A549 (cell line): ENCODE measurements around the gene SLC39A11. TPM values are rescaled to one million over a fixed set of nuclear protein-coding genes. Genes with fewer than 3 reads are reported as not detected.

ENCODE experiments used
- ATAC-seq, 2 experiments: fragments of 200-7000 bp in 1 of 2; fragments of >200 bp in 1 of 2; cut with Nextera tagmentation in 1 of 2; cut with Tn5 transposase in 1 of 2; 3 replicates each; pipeline versions ENCODE4 v1.8.0 to v1.9.1; 2018 to 2020; ENCODE audit warnings: mild to moderate bottlenecking in 1 of 2, moderate library complexity in 1 of 2
- CTCF ChIA-PET: fragments of 300-600 bp; sonication (Branson Sonifier 250); formaldehyde crosslinking; extraction: SDS; loops from one replicate; lab custom pipeline; 2021; ENCODE audit warnings: antibody characterized with exemption, inconsistent platforms; lab: Yijun Ruan, JAX
- POLR2A ChIA-PET: fragments of 350-600 bp; formaldehyde crosslinking; extraction: SDS; loops from one replicate; lab custom pipeline; 2021; ENCODE audit warnings: antibody characterized with exemption, inconsistent platforms; lab: Yijun Ruan, JAX
- DNase-seq, 2 experiments: peaks; one replicate each; pipeline versions ENCODE4 v3.0.0 to v3.0.0-alpha.2; 2011 to 2016; ENCODE audit warnings: low read depth in 1 of 2, low spot score in 1 of 2
- FAIRE-seq: peaks from 2 replicates; lab custom pipeline; 2011; peaks lifted over from hg19 to GRCh38; lab: Jason Lieb, UNC
- H3K27ac ChIP-seq, 2 experiments: fragments of >200 bp; sonication (Bioruptor Twin); formaldehyde crosslinking; 3 replicates each; pipeline ENCODE4 v1.5.1; 2016 to 2017
- H3K4me1 ChIP-seq: fragments of >200 bp; sonication (Bioruptor Twin); formaldehyde crosslinking; 3 replicates; pipeline ENCODE4 v1.6.1; 2016
- H3K4me2 ChIP-seq: fragments of >200 bp; sonication (Bioruptor Twin); formaldehyde crosslinking; 3 replicates; pipeline ENCODE4 v1.6.1; 2016
- H3K4me3 ChIP-seq: fragments of >200 bp; sonication (Bioruptor Twin); formaldehyde crosslinking; 3 replicates; pipeline ENCODE4 v1.5.1; 2016
- H3K9me3 ChIP-seq: fragments of >200 bp; sonication (Bioruptor Twin); formaldehyde crosslinking; 3 replicates; pipeline ENCODE4 v1.6.1; 2016
- BHLHE40 ChIP-seq: IDR thresholded peaks from 2 replicates; pipeline ENCODE4 v1.6.1; 2012; ENCODE audit warnings: low read depth, low read length, inconsistent platforms
- CBX2 ChIP-seq: fragments of 200-600 bp; sonication (generic); IDR thresholded peaks from 2 replicates; pipeline ENCODE4 v1.6.1; 2016; ENCODE audit warnings: low read depth, mild to moderate bottlenecking, borderline replicate concordance
- CBX8 ChIP-seq: fragments of 200-600 bp; sonication (generic); IDR thresholded peaks from 2 replicates; pipeline ENCODE4 v1.6.1; 2016
- CEBPB ChIP-seq, 2 experiments: fragments of >200 bp in 1 of 2; sonication (Bioruptor Twin) in 1 of 2; formaldehyde crosslinking in 1 of 2; IDR thresholded peaks; 2 replicates each; pipeline ENCODE4 v1.6.1; 2012 to 2016
- CHD4 ChIP-seq: fragments of 200-600 bp; sonication (generic); IDR thresholded peaks from 2 replicates; pipeline ENCODE4 v1.6.1; 2016; ENCODE audit warnings: antibody characterized with exemption, mild to moderate bottlenecking, borderline replicate concordance
- EHF ChIP-seq: fragments of 250-450 bp; sonication (Bioruptor Pico); IDR thresholded peaks from 2 replicates; pipeline ENCODE4 v1.5.0; 2020; ENCODE audit warnings: mild to moderate bottlenecking
- EHMT2 ChIP-seq: fragments of 200-600 bp; sonication (generic); IDR thresholded peaks from 2 replicates; pipeline ENCODE4 v1.6.1; 2016; ENCODE audit warnings: antibody characterized with exemption, low read depth, mild to moderate bottlenecking, moderate library complexity
- ESRRA ChIP-seq: fragments of 150-350 bp; IDR thresholded peaks from 2 replicates; pipeline ENCODE4 v1.6.1; 2014; ENCODE audit warnings: mild to moderate bottlenecking, low read length, borderline replicate concordance
- FOSB ChIP-seq: fragments of 250-450 bp; sonication (Bioruptor Pico); IDR thresholded peaks from 2 replicates; pipeline ENCODE4 v1.5.0; 2020; ENCODE audit warnings: mild to moderate bottlenecking, moderate library complexity
- FOXS1 ChIP-seq: fragments of 250-450 bp; sonication (Bioruptor Pico); IDR thresholded peaks from 2 replicates; pipeline ENCODE4 v1.5.0; 2020; ENCODE audit warnings: mild to moderate bottlenecking, moderate library complexity
- HDAC2 ChIP-seq: fragments of 200-600 bp; sonication (generic); IDR thresholded peaks from 2 replicates; pipeline ENCODE4 v1.6.1; 2016
- HOXB5 ChIP-seq: fragments of 250-450 bp; sonication (Bioruptor Pico); IDR thresholded peaks from 2 replicates; pipeline ENCODE4 v1.5.0; 2020; ENCODE audit warnings: mild to moderate bottlenecking, moderate library complexity
- JUNB ChIP-seq: fragments of >200 bp; sonication (Bioruptor Twin); formaldehyde crosslinking; IDR thresholded peaks from 2 replicates; pipeline ENCODE4 v1.6.1; 2016
- KDM1A ChIP-seq: fragments of 200-600 bp; sonication (generic); IDR thresholded peaks from 2 replicates; pipeline ENCODE4 v1.6.1; 2016; ENCODE audit warnings: low read depth, mild to moderate bottlenecking
- MAFK ChIP-seq: fragments of 450-650 bp; IDR thresholded peaks from 2 replicates; pipeline ENCODE4 v1.6.1; 2014; ENCODE audit not compliant: partially characterized antibody
- MAZ ChIP-seq: fragments of 150-350 bp; IDR thresholded peaks from 2 replicates; pipeline ENCODE4 v1.6.1; 2014; ENCODE audit warnings: antibody characterized with exemption, low read depth, low read length, borderline replicate concordance
- MYC ChIP-seq: IDR thresholded peaks from 2 replicates; pipeline ENCODE4 v1.6.1; 2012; ENCODE audit warnings: mild to moderate bottlenecking, inconsistent platforms, low read length, improper control_type of control experiment, borderline replicate concordance
- NR3C1 ChIP-seq: fragments of >200 bp; sonication (Bioruptor Twin); formaldehyde crosslinking; IDR thresholded peaks from 3 replicates; pipeline ENCODE4 v1.6.1; 2017
- PHF8 ChIP-seq: fragments of 200-600 bp; sonication (generic); IDR thresholded peaks from 2 replicates; pipeline ENCODE4 v1.6.1; 2016; ENCODE audit warnings: low read depth, mild to moderate bottlenecking, antibody characterized with exemption, moderate library complexity, borderline replicate concordance
- RNF2 ChIP-seq: fragments of 200-600 bp; sonication (generic); IDR thresholded peaks from 2 replicates; pipeline ENCODE4 v1.6.1; 2016; ENCODE audit warnings: low read depth, mild to moderate bottlenecking, antibody characterized with exemption, moderate library complexity, borderline replicate concordance
- ZFP36 ChIP-seq: fragments of 450-650 bp; IDR thresholded peaks from 2 replicates; pipeline ENCODE4 v1.6.1; 2014; ENCODE audit warnings: borderline replicate concordance; ENCODE audit not compliant: partially characterized antibody
- ZSCAN20 ChIP-seq: fragments of 250-450 bp; sonication (Bioruptor Pico); IDR thresholded peaks from 2 replicates; pipeline ENCODE4 v1.8.0; 2022; ENCODE audit warnings: mild to moderate bottlenecking, moderate library complexity
- WGBS: methylation state at CpG from one replicate; pipeline ENCODE4 v1.1.6; 2017; ENCODE audit errors: missing lambda C conversion rate; 5-methylcytosine and 5-hydroxymethylcytosine counted together
- polyA plus RNA-seq, 4 experiments: library from polyadenylated mRNA; depleted of rRNA in 3 of 4; stranded (reverse); fragments of >200 nt; fragmentation: RNase III in 1 of 4; extraction: RNeasy Plus Mini Kit Qiagen cat#74134 plus additional on column Dnase treatment in 1 of 4; gene quantifications; 2 replicates in 3 of 4; 3 replicates in 1 of 4; pipeline ENCODE4 v1.2.3, GENCODE V29; 2011 to 2017
- TF ChIP-seq, protein P1 (sequence below): fragments of 250-450 bp; sonication (Bioruptor Pico); IDR thresholded peaks from 2 replicates; pipeline ENCODE4 v1.5.0; 2020; ENCODE audit warnings: low read depth, mild to moderate bottlenecking, moderate library complexity
- TF ChIP-seq, protein P2 (sequence below): IDR thresholded peaks from 2 replicates; pipeline ENCODE4 v1.6.1; 2012
- TF ChIP-seq, protein P3 (sequence below): IDR thresholded peaks from 2 replicates; pipeline ENCODE4 v1.6.1; 2012
- TF ChIP-seq, protein P4 (sequence below): fragments of 200-600 bp; sonication (generic); IDR thresholded peaks from 2 replicates; pipeline ENCODE4 v1.6.1; 2016; ENCODE audit warnings: antibody characterized with exemption, mild to moderate bottlenecking, moderate library complexity

Gene SLC39A11
- polyA plus RNA-seq, 2 of the 4 experiments (the other 2 are of a cell fraction): 18.4 to 25.2 TPM

DNA sequence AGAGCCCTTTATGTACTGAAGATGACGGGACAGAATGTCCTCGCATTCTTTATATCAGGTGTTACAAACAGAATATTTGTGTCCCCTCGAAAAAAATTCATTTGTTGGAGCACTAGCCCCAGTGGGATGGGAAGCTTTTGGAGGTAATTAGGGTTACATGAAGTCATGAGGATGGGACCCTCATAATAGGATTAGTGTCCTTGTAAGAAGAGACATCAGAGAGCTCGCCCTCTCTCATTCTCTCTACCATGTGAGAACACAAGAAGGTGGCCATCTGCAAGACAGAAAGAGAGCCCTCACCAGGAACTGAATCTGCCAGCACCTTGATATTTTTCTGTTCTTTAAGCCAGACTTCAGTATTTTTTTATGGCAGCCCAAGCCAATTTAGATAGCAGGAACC, 72.4 kb downstream of the SLC39A11 start:
- no peak overlapping the region for H3K4me3 ChIP-seq
- H3K27ac ChIP-seq: no peak overlapping the region
- ChIA-PET POLR2A (no interaction called here), CTCF (no interaction called here)
- H3K9me3 ChIP-seq: peaks cover 6% of the 10 kb centered on the region; the same call in 1 of the 3 replicates
- WGBS: 90% methylated on average over 4 of the region's 4 CpGs
- H3K4me2 ChIP-seq: no peak overlapping the region
- no peak for ATAC-seq
- TF ChIP-seq ESRRA (no peak), EHF (CRISPR knock-in tag) (no peak), CEBPB (IDR thresholded peaks at IDR 0.05) (no peak), ZFP36 (no peak), HDAC2 (no peak), RNF2 (no peak), MYC (no peak), EHMT2 (no peak), JUNB (no peak), ZSCAN20 (CRISPR knock-in tag) (no peak), MAZ (no peak), KDM1A (no peak), NR3C1 (no peak), CBX8 (no peak), PHF8 (no peak), CHD4 (no peak)
- TF ChIP-seq, protein P1, sequence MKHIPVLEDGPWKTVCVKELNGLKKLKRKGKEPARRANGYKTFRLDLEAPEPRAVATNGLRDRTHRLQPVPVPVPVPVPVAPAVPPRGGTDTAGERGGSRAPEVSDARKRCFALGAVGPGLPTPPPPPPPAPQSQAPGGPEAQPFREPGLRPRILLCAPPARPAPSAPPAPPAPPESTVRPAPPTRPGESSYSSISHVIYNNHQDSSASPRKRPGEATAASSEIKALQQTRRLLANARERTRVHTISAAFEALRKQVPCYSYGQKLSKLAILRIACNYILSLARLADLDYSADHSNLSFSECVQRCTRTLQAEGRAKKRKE (CRISPR knock-in tag): no peak
- TF ChIP-seq, protein P2, sequence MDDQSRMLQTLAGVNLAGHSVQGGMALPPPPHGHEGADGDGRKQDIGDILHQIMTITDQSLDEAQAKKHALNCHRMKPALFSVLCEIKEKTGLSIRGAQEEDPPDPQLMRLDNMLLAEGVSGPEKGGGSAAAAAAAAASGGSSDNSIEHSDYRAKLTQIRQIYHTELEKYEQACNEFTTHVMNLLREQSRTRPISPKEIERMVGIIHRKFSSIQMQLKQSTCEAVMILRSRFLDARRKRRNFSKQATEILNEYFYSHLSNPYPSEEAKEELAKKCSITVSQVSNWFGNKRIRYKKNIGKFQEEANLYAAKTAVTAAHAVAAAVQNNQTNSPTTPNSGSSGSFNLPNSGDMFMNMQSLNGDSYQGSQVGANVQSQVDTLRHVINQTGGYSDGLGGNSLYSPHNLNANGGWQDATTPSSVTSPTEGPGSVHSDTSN: no peak
- TF ChIP-seq, all 56 proteins: peak for 0
- no peak for FAIRE-seq
- DNase-seq: no peak
- H3K4me1 ChIP-seq: no peaks in the 10 kb centered on the region

DNA sequence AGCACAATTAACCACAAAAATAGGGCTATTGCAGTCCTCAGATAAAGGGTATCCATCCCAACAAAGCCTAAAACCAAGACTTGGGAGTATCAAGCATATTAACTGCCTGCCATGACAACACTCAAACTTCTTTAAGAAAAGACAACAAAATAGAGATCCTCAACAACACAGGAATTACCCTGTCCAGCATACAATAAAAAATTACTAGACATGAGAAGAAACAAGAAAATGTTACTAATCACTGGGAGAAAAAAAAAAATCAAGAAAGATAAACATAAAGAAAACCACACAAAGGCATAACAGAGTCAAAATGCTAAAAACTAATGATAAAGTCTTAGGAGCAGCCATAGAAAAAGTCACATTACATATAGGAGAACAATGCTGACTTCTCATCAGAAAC, 73.9 kb downstream of the SLC39A11 start:
- Histone ChIP-seq H3K27ac (no peak overlapping the region), H3K4me2 (no peak overlapping the region), H3K4me1 (peaks cover 11% of the 10 kb centered on the region), H3K4me3 (no peak overlapping the region), H3K9me3 (peaks cover 6% of the 10 kb centered on the region; the same call in 1 of the 3 replicates)
- CTCF ChIA-PET: no interaction called here
- ATAC-seq: no peak
- DNase-seq: no peak
- no peak for FAIRE-seq
- no peak for TF ChIP-seq ZFP36
- TF ChIP-seq CBX2: no peak
- no peak for TF ChIP-seq HOXB5 (CRISPR knock-in tag)
- no peak for TF ChIP-seq FOXS1 (CRISPR knock-in tag)
- TF ChIP-seq, protein P3, sequence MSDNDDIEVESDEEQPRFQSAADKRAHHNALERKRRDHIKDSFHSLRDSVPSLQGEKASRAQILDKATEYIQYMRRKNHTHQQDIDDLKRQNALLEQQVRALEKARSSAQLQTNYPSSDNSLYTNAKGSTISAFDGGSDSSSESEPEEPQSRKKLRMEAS: no peak
- no peak for TF ChIP-seq BHLHE40
- POLR2A ChIA-PET: no interaction called here

DNA sequence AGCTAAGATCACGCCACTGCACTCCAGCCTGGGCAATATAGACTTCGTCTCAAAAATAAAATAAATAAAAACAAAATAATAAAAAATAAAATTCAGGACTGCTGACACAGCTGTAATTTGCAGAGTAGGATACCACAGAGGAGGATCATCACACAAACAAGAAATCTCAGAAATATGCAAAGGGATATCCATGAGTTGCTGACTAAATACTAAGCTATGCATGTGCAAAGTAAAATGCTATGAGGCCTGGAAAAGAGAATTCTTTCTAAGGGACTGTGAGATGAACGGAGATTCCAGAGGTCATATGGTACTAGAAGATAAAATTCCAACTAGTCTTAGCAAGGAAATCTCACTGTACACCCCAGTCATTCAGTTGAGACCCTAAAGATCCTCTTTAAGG, 74.8 kb downstream of the SLC39A11 start:
- no peak overlapping the region for H3K4me2 ChIP-seq
- POLR2A ChIA-PET: interaction anchor here (0.7 kb wide), 1 partner anchor 324 kb away, joined by 4 read pairs; no protein-coding TSS in a partner anchor

More for the DNA sequence above, 74.8 kb downstream of the SLC39A11 start:
- FAIRE-seq (peak; percentile 54), DNase-seq (no peak), ATAC-seq (no peak)
- H3K27ac ChIP-seq: no peak overlapping the region
- CTCF ChIA-PET: no interaction called here
- H3K4me3 ChIP-seq: no peak overlapping the region
- TF ChIP-seq MAFK: peak; percentile 79
- TF ChIP-seq, protein P4, sequence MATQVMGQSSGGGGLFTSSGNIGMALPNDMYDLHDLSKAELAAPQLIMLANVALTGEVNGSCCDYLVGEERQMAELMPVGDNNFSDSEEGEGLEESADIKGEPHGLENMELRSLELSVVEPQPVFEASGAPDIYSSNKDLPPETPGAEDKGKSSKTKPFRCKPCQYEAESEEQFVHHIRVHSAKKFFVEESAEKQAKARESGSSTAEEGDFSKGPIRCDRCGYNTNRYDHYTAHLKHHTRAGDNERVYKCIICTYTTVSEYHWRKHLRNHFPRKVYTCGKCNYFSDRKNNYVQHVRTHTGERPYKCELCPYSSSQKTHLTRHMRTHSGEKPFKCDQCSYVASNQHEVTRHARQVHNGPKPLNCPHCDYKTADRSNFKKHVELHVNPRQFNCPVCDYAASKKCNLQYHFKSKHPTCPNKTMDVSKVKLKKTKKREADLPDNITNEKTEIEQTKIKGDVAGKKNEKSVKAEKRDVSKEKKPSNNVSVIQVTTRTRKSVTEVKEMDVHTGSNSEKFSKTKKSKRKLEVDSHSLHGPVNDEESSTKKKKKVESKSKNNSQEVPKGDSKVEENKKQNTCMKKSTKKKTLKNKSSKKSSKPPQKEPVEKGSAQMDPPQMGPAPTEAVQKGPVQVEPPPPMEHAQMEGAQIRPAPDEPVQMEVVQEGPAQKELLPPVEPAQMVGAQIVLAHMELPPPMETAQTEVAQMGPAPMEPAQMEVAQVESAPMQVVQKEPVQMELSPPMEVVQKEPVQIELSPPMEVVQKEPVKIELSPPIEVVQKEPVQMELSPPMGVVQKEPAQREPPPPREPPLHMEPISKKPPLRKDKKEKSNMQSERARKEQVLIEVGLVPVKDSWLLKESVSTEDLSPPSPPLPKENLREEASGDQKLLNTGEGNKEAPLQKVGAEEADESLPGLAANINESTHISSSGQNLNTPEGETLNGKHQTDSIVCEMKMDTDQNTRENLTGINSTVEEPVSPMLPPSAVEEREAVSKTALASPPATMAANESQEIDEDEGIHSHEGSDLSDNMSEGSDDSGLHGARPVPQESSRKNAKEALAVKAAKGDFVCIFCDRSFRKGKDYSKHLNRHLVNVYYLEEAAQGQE: no peak
- no peak for TF ChIP-seq FOSB (CRISPR knock-in tag)
- 79% methylated on average over 3 of the region's 3 CpGs for WGBS
- peaks cover 15% of the 10 kb centered on the region for H3K4me1 ChIP-seq
- H3K9me3 ChIP-seq: peaks cover 6% of the 10 kb centered on the region; the same call in 1 of the 3 replicates
